Hepatocyte (in vitro differentiated cells): ENCODE data around the gene TMOD1. TPM values are rescaled to one million over a fixed set of nuclear protein-coding genes. Genes with fewer than 3 reads are reported as not detected.

Source experiments
- DNase-seq: peaks from one replicate; pipeline ENCODE4 v3.0.0-alpha.2; 2016; ENCODE audit warnings: low spot score
- H2AFZ ChIP-seq: fragments of 200-600 bp; sonication (generic); 2 replicates; pipeline ENCODE4 v1.6.0; 2016; ENCODE audit warnings: antibody characterized with exemption, mild to moderate bottlenecking
- H3K27ac ChIP-seq: fragments of 200-600 bp; sonication (generic); 2 replicates; pipeline ENCODE4 v1.5.1; 2016; ENCODE audit warnings: mild to moderate bottlenecking
- H3K27me3 ChIP-seq: fragments of 200-600 bp; sonication (generic); 2 replicates; pipeline ENCODE4 v1.6.1; 2016
- H3K36me3 ChIP-seq: fragments of 200-600 bp; sonication (generic); replicated peaks from 2 replicates; pipeline ENCODE4 v1.5.1; 2016; ENCODE audit warnings: low read depth; ENCODE audit not compliant: insufficient read depth
- H3K4me1 ChIP-seq: fragments of 200-600 bp; sonication (generic); 2 replicates; pipeline ENCODE4 v1.5.1; 2016; ENCODE audit warnings: mild to moderate bottlenecking, moderate library complexity; ENCODE audit not compliant: insufficient read depth
- H3K4me2 ChIP-seq: fragments of 200-600 bp; sonication (generic); 2 replicates; pipeline ENCODE4 v1.6.0; 2016
- H3K4me3 ChIP-seq: fragments of 200-600 bp; sonication (generic); 2 replicates; pipeline ENCODE4 v1.5.1; 2016; ENCODE audit warnings: mild to moderate bottlenecking
- H3K79me2 ChIP-seq: fragments of 200-600 bp; sonication (generic); 2 replicates; pipeline ENCODE4 v1.6.0; 2017; ENCODE audit warnings: mild to moderate bottlenecking
- H3K9me2 ChIP-seq: fragments of 200-600 bp; sonication (generic); replicated peaks from 2 replicates; pipeline ENCODE4 v1.6.0; 2017; ENCODE audit warnings: mild to moderate bottlenecking; ENCODE audit not compliant: insufficient read depth
- H3K9me3 ChIP-seq: fragments of 200-600 bp; sonication (generic); 2 replicates; pipeline ENCODE4 v1.5.1; 2016; ENCODE audit warnings: low read depth, mild to moderate bottlenecking
- H4K20me1 ChIP-seq: fragments of 200-600 bp; sonication (generic); 2 replicates; pipeline ENCODE4 v1.6.0; 2016; ENCODE audit warnings: mild to moderate bottlenecking; ENCODE audit not compliant: insufficient read depth, poor library complexity, severe bottlenecking
- CTCF ChIP-seq: fragments of 200-600 bp; sonication (generic); IDR thresholded peaks from 2 replicates; pipeline ENCODE4 v1.5.1; 2016; ENCODE audit warnings: antibody characterized with exemption, mild to moderate bottlenecking; ENCODE audit not compliant: poor library complexity
- EZH2 ChIP-seq: fragments of 200-600 bp; sonication (generic); IDR thresholded peaks from 2 replicates; pipeline ENCODE4 v1.6.1; 2016; ENCODE audit warnings: antibody characterized with exemption, mild to moderate bottlenecking, borderline replicate concordance
- EZH2phosphoT487 ChIP-seq: fragments of 200-600 bp; sonication (generic); IDR thresholded peaks from one replicate; pipeline ENCODE4 v1.6.1; 2018; ENCODE audit warnings: antibody characterized with exemption, mild to moderate bottlenecking, low read depth, moderate library complexity; ENCODE audit not compliant: unreplicated experiment, severe bottlenecking
- WGBS: methylation state at CpG from one replicate; pipeline ENCODE4 v1.1.6; 2016; ENCODE audit warnings: low lambda C conversion rate; ENCODE audit errors: missing lambda C conversion rate; 5-methylcytosine and 5-hydroxymethylcytosine counted together
- polyA plus RNA-seq: library from polyadenylated mRNA; unstranded; fragments of >200 nt; fragmentation: Nextera tagmentation; extraction: Ambion mirVana; gene quantifications from 2 replicates; pipeline ENCODE4 v1.2.1, GENCODE V29; 2016
- total RNA-seq: library from RNA; depleted of rRNA; stranded (reverse); fragments of >200 nt; gene quantifications from 2 replicates; pipeline ENCODE4 v1.2.3, GENCODE V29; 2014

Gene TMOD1
- total and polyA plus RNA-seq, 2 experiments from 2014 or later: 0.47 to 3.5 TPM

GRCh38 chr9:97565262-97565661, 63.8 kb downstream of the TMOD1 start:
- WGBS: 91% methylated on average over 5 of the region's 5 CpGs
- Histone ChIP-seq H3K36me3 (no peaks in the 10 kb centered on the region), H3K4me1 (no peaks in the 10 kb centered on the region), H3K27ac (no peak overlapping the region), H2AFZ (no peak overlapping the region), H3K9me3 (no peaks in the 10 kb centered on the region), H4K20me1 (no peaks in the 10 kb centered on the region), H3K27me3 (no peaks in the 10 kb centered on the region), H3K9me2 (no peaks in the 10 kb centered on the region), H3K4me2 (no peak overlapping the region), H3K79me2 (no peaks in the 10 kb centered on the region), H3K4me3 (no peak overlapping the region)
- no peak for TF ChIP-seq CTCF
- no peak for TF ChIP-seq EZH2phosphoT487
- no peak for TF ChIP-seq EZH2
- DNase-seq: no peak

GRCh38 chr9:97567182-97567893, 65.9 kb downstream of the TMOD1 start:
- no peaks in the 10 kb centered on the region for H3K27me3 ChIP-seq
- H3K4me1 ChIP-seq: no peaks in the 10 kb centered on the region
- no peaks in the 10 kb centered on the region for H3K9me2 ChIP-seq
- no peak overlapping the region for H3K27ac ChIP-seq
- no peak for DNase-seq
- no peaks in the 10 kb centered on the region for H3K9me3 ChIP-seq
- H3K4me2 ChIP-seq: no peak overlapping the region
- no peaks in the 10 kb centered on the region for H3K36me3 ChIP-seq
- H4K20me1 ChIP-seq: no peaks in the 10 kb centered on the region
- H3K4me3 ChIP-seq: no peak overlapping the region
- H2AFZ ChIP-seq: no peak overlapping the region
- H3K79me2 ChIP-seq: no peaks in the 10 kb centered on the region
- TF ChIP-seq CTCF (no peak), EZH2phosphoT487 (no peak), EZH2 (no peak)
- WGBS: 90% methylated on average over 9 of the region's 9 CpGs

- Histone ChIP-seq H3K4me3 (no peak overlapping the region), H2AFZ (no peak overlapping the region), H3K27me3 (no peaks in the 10 kb centered on the region), H4K20me1 (no peaks in the 10 kb centered on the region), H3K9me2 (no peaks in the 10 kb centered on the region), H3K36me3 (no peaks in the 10 kb centered on the region), H3K4me2 (no peak overlapping the region), H3K4me1 (no peaks in the 10 kb centered on the region), H3K79me2 (no peaks in the 10 kb centered on the region), H3K27ac (no peak overlapping the region), H3K9me3 (no peaks in the 10 kb centered on the region)
- 79% methylated on average over 4 of the region's 4 CpGs for WGBS
- DNase-seq: no peak
- TF ChIP-seq EZH2phosphoT487: no peak
- no peak for TF ChIP-seq CTCF
- no peak for TF ChIP-seq EZH2
Measured at GRCh38 chr9:97567894-97568202, 66.4 kb downstream of the TMOD1 start.
